Measurements from ENCODE around the gene C19orf81. TPM values are rescaled to one million over a fixed set of nuclear protein-coding genes. Genes with fewer than 3 reads are reported as not detected.

The C19orf81 gene
- total and polyA plus RNA-seq, 9 of the 15 experiments (the other 6 are each of a cell fraction or from before 2014, with no cell fraction given) = 2.5 to 42.9 (median 33.0) TPM; not detected in 4

DNA sequence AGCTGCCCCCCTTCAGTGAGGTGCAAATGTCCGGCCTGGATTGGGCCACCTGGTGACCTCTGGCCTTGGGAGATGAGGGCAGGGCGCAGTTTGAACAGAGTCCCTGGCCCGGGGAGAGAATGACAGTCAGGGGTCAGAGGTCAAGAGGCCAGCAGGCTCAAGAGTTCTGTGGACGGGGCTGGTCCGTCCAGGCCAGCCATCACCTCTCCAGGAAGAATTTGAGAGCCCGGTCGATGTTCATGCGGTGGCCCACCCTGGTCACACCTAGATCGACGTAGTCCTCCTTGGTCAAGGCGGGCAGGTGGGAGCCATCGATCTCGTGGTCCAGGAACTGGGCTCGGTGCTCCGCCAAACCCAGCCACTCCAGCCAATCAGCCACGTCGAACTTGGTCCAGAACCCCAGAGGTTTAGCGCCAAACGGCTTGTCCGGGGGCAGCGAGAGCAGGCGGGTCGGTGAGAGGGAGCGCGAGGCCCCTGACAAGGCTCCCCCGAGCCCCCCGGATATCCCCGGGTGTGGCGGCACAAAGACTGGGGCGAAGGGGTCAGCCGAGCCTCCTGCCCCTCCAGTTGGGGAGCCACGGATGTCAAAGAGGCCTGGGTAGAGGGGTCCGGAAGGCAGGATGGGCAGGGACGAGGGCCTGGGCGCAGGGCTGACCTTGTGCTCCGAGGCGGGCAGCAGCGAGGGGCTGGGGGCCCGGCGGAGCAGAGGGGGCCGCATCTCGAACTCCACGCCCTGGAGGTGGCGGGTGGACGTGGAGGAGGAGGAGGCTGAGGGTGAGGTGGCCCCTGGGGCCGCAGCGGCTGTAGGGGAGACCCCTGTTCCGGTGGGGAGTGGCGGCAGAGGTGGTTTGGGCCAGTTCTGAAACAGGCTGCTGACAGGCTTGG, 12.8 kb downstream of the C19orf81 start (continued):
- no peak for TF ChIP-seq HDAC6 (IDR thresholded peaks at IDR 0.05; ENCODE audit: low read depth, low read length)
- TF ChIP-seq E2F3 (CRISPR knock-in tag; IDR thresholded peaks at IDR 0.05) = no peak
- peak; percentile 79 for TF ChIP-seq POLR2G (IDR thresholded peaks at IDR 0.05; ENCODE audit: low read depth, low read length)
- peak; percentile 18 for TF ChIP-seq CCNT2 (IDR thresholded peaks at IDR 0.05; ENCODE audit: borderline replicate concordance, extremely low read depth, insufficient read length, low read depth, low read length)
- no peak for TF ChIP-seq RBM14 (IDR thresholded peaks at IDR 0.05; ENCODE audit: borderline replicate concordance, insufficient read depth, low read depth, low read length)
- no peak for TF ChIP-seq BCOR (IDR thresholded peaks at IDR 0.05)
- no peak for TF ChIP-seq PHF8 (IDR thresholded peaks at IDR 0.05; ENCODE audit: borderline replicate concordance, low read length)
- no peak for TF ChIP-seq CEBPB (tag; IDR thresholded peaks at IDR 0.05)
- TF ChIP-seq POLR2B (IDR thresholded peaks at IDR 0.05; ENCODE audit: low read depth, partially characterized antibody) = peak; percentile 3
- TF ChIP-seq, protein P1, sequence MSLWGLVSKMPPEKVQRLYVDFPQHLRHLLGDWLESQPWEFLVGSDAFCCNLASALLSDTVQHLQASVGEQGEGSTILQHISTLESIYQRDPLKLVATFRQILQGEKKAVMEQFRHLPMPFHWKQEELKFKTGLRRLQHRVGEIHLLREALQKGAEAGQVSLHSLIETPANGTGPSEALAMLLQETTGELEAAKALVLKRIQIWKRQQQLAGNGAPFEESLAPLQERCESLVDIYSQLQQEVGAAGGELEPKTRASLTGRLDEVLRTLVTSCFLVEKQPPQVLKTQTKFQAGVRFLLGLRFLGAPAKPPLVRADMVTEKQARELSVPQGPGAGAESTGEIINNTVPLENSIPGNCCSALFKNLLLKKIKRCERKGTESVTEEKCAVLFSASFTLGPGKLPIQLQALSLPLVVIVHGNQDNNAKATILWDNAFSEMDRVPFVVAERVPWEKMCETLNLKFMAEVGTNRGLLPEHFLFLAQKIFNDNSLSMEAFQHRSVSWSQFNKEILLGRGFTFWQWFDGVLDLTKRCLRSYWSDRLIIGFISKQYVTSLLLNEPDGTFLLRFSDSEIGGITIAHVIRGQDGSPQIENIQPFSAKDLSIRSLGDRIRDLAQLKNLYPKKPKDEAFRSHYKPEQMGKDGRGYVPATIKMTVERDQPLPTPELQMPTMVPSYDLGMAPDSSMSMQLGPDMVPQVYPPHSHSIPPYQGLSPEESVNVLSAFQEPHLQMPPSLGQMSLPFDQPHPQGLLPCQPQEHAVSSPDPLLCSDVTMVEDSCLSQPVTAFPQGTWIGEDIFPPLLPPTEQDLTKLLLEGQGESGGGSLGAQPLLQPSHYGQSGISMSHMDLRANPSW (CRISPR knock-in tag; IDR thresholded peaks at IDR 0.05) = no peak
- TF ChIP-seq YY1 (IDR thresholded peaks at IDR 0.05; ENCODE audit: borderline replicate concordance in 1 of 3, control insufficient read depth in 1 of 3, extremely low read depth in 1 of 3, insufficient read depth in 3 of 3, insufficient read length in 1 of 3, insufficient replicate concordance in 2 of 3, low read depth in 1 of 3, low read length in 2 of 3) = no peak
- no peak for TF ChIP-seq ZNF253 (CRISPR knock-in tag; conservative IDR thresholded peaks at IDR 0.05)
- TF ChIP-seq RAD51 (IDR thresholded peaks at IDR 0.05; ENCODE audit: borderline replicate concordance, low read depth) = no peak
- no peak for TF ChIP-seq HDAC1 (IDR thresholded peaks at IDR 0.05)
- TF ChIP-seq GTF2A2 (tag; IDR thresholded peaks at IDR 0.05) = no peak
- TF ChIP-seq SOX6 (IDR thresholded peaks at IDR 0.05) = no peak
- no peak for TF ChIP-seq EWSR1 (IDR thresholded peaks at IDR 0.05; ENCODE audit: borderline replicate concordance, low read depth, partially characterized antibody)
- TF ChIP-seq ZNF445 (CRISPR knock-in tag; IDR thresholded peaks at IDR 0.05; ENCODE audit: low read depth) = no peak
- no peak for TF ChIP-seq ZNF830 (CRISPR knock-in tag; IDR thresholded peaks at IDR 0.05)
- no peak for TF ChIP-seq CHD4 (IDR thresholded peaks at IDR 0.05; ENCODE audit: insufficient read depth, insufficient replicate concordance, low read depth, low read length, poor library complexity, severe bottlenecking)

Measured in K562 (cell line).